Nephron (organoid): Measurements from ENCODE around the gene ACSF3.
A peak's percentile ranks its signal among the peaks of the same experiment; 100 is the strongest.

Source experiments
- H3K27ac Mint-ChIP-seq, 3 experiments: 2 replicates each; pipeline ENCODE4 v1.8.0; 2020; ENCODE audit warnings: mixed read lengths in 3 of 3, mild to moderate bottlenecking in 2 of 3, moderate library complexity in 1 of 3
- H3K27me3 Mint-ChIP-seq: 2 replicates; pipeline ENCODE4 v1.8.0; 2021; ENCODE audit warnings: low read depth, mild to moderate bottlenecking, moderate library complexity, mixed read lengths
- H3K36me3 Mint-ChIP-seq: 2 replicates; pipeline ENCODE4 v1.8.0; 2020; ENCODE audit warnings: low read depth, mixed read lengths
- H3K4me1 Mint-ChIP-seq: 2 replicates; pipeline ENCODE4 v1.8.0; 2020; ENCODE audit warnings: mixed read lengths
- H3K4me3 Mint-ChIP-seq, 3 experiments: 2 replicates each; pipeline ENCODE4 v1.8.0; 2020; ENCODE audit warnings: mild to moderate bottlenecking in 3 of 3, mixed read lengths in 3 of 3, moderate library complexity in 2 of 3
- H3K9me3 Mint-ChIP-seq: 2 replicates; pipeline ENCODE4 v1.8.0; 2020; ENCODE audit warnings: mixed read lengths
- CTCF ChIP-seq, 3 experiments: fragments of 200-600 bp; sonication (generic); IDR thresholded peaks; one replicate each; pipeline ENCODE4 v1.5.0; 2021; ENCODE audit warnings: antibody characterized with exemption in 3 of 3; ENCODE audit not compliant: unreplicated experiment in 3 of 3

The ACSF3 gene

GRCh38 chr16:89094252-89094879 is 714 bp downstream of the ACSF3 start:
- Mint-ChIP-seq H3K27me3 (peaks cover 32% of the 10 kb centered on the region), H3K27ac (peak overlapping the region; percentile 30 to 78 (median 62)), H3K4me1 (peaks cover 50% of the 10 kb centered on the region), H3K36me3 (peaks cover under 1% of the 10 kb centered on the region), H3K9me3 (no peaks in the 10 kb centered on the region), H3K4me3 (peak overlapping the region; percentile 93 to 99 (median 95))
- no peak for TF ChIP-seq CTCF (IDR thresholded peaks at IDR 0.05; ENCODE audit: unreplicated experiment in 3 of 3)

- peaks cover 27% of the 10 kb centered on the region for H3K27me3 Mint-ChIP-seq
- H3K4me3 Mint-ChIP-seq, result peak overlapping the region; percentile 93 to 99 (median 95)
- peaks cover 50% of the 10 kb centered on the region for H3K4me1 Mint-ChIP-seq
- H3K9me3 Mint-ChIP-seq, result no peaks in the 10 kb centered on the region
- no peak overlapping the region for H3K27ac Mint-ChIP-seq
- peaks cover 5% of the 10 kb centered on the region for H3K36me3 Mint-ChIP-seq
- no peak for TF ChIP-seq CTCF (IDR thresholded peaks at IDR 0.05; ENCODE audit: unreplicated experiment in 3 of 3)
These were observed 1.2 kb downstream of the ACSF3 start for GRCh38 chr16:89094880-89095258.

DNA sequence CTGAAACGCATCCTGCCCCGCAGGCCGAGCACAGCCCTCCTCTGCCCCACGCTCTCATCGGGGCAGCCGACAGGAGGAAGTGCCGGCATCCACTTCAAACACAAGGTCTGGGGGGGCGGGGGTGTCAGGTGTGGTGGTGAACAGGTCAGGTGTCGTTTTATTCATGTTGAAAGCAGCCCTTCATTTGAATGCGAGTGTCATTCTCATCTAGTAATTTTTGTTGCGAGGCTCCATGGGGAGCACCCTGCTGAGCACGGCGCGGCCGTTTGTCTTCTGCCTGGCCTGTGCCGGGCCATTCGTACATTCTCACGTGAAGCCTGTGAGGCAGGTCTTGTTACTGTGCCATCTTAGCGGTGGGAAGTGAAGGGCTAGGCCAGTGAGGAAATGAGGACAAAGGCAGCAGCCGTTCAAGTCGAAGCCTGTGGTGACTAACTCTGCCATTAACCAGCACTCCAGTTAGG is 1.9 kb downstream of the ACSF3 start:
- peaks cover 5% of the 10 kb centered on the region for H3K36me3 Mint-ChIP-seq
- H3K27ac Mint-ChIP-seq, result no peak overlapping the region
- H3K4me1 Mint-ChIP-seq, result peaks cover 45% of the 10 kb centered on the region
- H3K9me3 Mint-ChIP-seq, result no peaks in the 10 kb centered on the region
- peak overlapping the region; percentile 93 to 99 (median 95) for H3K4me3 Mint-ChIP-seq
- TF ChIP-seq CTCF (IDR thresholded peaks at IDR 0.05; ENCODE audit: unreplicated experiment in 3 of 3), result no peak
- peaks cover 20% of the 10 kb centered on the region for H3K27me3 Mint-ChIP-seq

DNA sequence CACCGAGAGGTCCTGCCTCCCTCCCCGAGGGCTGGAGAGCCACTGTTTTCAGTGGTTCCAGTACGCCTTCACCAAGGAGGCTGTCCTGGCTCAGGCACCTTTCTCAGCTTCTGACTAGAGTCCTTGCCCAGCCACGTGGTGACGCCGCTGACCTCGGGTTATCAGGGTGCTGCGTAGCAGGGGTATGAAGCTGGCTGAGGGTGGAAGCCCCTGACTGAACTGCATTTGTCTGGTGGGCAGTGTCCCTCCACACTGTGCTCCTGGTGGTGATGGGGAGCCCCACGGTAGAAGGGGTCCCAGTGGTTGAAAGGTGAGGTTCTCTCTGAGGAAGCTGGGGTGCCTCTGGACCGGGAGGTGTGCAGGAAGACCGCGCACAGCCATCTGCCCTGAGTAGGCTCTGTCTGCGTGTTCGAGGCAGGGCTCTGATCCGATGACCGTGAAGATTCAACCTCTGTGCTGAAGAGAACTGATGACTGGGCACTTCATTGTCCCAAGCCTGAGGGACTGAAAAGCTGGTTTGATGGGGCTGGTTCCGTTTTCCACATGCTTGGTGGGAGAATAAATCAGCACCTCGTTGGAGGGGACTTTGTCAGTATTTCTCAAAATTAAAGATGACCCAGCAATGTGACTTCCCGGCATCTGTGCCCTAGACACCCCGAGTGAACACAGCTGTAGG is 2.5 kb downstream of the ACSF3 start:
- Mint-ChIP-seq H3K27ac (no peak overlapping the region), H3K36me3 (peaks cover 5% of the 10 kb centered on the region), H3K9me3 (no peaks in the 10 kb centered on the region), H3K4me3 (peak overlapping the region; percentile 65 to 75 (median 69)), H3K4me1 (peaks cover 38% of the 10 kb centered on the region), H3K27me3 (peaks cover 13% of the 10 kb centered on the region)
- TF ChIP-seq CTCF (IDR thresholded peaks at IDR 0.05; ENCODE audit: unreplicated experiment in 3 of 3), result no peak

GRCh38 chr16:89096768-89097391 is 3.2 kb downstream of the ACSF3 start:
- peak overlapping the region; percentile 65 to 75 (median 69) for H3K4me3 Mint-ChIP-seq
- H3K27ac Mint-ChIP-seq, result no peak overlapping the region
- H3K9me3 Mint-ChIP-seq, result no peaks in the 10 kb centered on the region
- peaks cover 5% of the 10 kb centered on the region for H3K36me3 Mint-ChIP-seq
- TF ChIP-seq CTCF (IDR thresholded peaks at IDR 0.05; ENCODE audit: unreplicated experiment in 3 of 3), result no peak
- H3K4me1 Mint-ChIP-seq, result peaks cover 38% of the 10 kb centered on the region
- H3K27me3 Mint-ChIP-seq, result peaks cover 6% of the 10 kb centered on the region
